Effector CD4-positive, alpha-beta T cell (primary cell): ENCODE measurements around the gene SEMA5A.

Experiments
- DNase-seq: peaks from one replicate; pipeline ENCODE4 v3.0.0-alpha.2; 2020

Gene SEMA5A

DNA sequence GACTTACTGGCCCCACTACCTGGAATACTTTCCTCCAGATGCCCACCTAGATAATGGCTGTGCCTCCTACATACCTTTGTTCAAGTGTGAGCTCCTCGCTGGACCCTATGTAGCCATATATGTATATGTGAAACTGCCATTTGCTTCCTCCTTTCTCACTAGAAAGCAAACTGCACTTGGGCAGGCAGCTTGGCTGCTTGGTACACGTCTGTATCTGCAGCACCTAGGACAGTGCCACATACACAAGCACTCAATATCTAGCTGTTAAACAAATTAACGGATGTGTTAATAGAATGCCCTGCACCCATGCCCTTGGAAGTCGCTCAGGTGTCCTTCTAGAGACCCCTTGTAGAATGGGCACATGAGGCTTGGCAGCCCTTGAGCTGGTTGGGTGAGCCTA lies 301.5 kb downstream of the SEMA5A start:
- no peak for DNase-seq

GRCh38 chr5:9241479-9242305 lies 304.2 kb downstream of the SEMA5A start:
- DNase-seq, result no peak

DNA sequence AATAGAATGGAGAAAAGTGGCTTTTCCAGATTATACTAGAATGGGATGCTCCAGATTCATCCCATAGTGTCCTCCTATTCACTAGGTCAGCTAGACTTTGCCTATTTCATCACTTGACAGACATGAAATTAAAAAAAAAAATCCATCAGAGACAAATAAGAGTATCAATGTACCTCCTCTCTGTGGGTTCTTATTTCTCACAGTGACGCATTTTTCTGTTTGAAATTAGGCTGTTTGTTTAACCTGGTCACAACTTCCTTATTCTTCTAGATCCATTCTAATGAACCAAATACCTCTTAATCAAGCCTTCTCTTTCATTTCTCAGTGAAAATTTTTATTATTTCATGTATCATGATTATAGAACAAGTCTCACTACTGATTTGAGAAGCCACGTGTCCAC lies 305.4 kb downstream of the SEMA5A start:
- no peak for DNase-seq

DNA sequence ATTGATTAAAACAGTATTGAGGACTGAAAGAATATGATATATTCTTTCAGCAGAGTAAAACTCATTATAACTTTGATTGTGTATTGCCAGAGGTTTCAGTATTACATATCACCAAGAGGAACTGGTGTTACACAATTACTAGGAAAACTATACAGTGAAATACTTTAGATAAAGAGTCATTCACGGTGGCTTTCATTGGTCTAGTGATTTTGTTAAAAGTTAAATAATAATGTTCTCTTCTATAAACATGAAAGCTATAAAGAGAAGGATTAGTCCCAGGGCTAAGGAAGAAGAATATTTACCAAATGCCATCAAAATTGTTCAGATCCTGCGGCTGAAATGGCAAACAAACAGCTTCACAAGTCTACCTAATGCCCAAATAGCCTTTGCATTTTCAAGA lies 306.2 kb downstream of the SEMA5A start:
- no peak for DNase-seq

GRCh38 chr5:9239071-9239470 lies 306.8 kb downstream of the SEMA5A start:
- no peak for DNase-seq

GRCh38 chr5:9233712-9234111 lies 312.2 kb downstream of the SEMA5A start:
- no peak for DNase-seq

- DNase-seq, result no peak
Measured at GRCh38 chr5:9233035-9233434, 312.8 kb downstream of the SEMA5A start.

- no peak for DNase-seq
Measured at GRCh38 chr5:9231842-9232241, 314.0 kb downstream of the SEMA5A start.

- no peak for DNase-seq
Measured at GRCh38 chr5:9230355-9230754, 315.5 kb downstream of the SEMA5A start.

DNA sequence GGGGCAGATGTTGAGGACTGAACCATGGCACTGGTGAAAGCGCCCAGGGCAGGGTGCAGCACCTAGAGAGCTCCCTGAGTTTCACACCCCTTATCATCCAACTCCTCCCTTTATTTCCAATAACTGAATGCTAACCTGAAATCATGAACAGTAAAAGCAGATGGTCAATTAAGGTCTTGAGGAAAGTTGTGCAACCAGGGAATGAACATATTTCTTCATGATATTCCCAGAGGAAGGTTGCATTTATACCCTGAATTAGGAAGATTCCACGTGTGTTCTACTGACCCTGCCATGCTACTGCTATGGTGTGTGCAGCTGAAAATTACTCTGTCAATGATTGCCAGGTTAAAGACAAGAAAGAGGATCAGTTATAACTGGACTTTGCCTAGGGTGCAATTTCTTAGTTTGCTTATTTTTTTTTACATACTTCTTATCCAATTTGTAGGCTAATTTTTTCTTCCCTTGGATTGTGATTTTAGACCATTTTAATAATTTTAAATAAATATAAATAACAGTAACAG lies 319.8 kb downstream of the SEMA5A start:
- DNase-seq, result no peak

DNA sequence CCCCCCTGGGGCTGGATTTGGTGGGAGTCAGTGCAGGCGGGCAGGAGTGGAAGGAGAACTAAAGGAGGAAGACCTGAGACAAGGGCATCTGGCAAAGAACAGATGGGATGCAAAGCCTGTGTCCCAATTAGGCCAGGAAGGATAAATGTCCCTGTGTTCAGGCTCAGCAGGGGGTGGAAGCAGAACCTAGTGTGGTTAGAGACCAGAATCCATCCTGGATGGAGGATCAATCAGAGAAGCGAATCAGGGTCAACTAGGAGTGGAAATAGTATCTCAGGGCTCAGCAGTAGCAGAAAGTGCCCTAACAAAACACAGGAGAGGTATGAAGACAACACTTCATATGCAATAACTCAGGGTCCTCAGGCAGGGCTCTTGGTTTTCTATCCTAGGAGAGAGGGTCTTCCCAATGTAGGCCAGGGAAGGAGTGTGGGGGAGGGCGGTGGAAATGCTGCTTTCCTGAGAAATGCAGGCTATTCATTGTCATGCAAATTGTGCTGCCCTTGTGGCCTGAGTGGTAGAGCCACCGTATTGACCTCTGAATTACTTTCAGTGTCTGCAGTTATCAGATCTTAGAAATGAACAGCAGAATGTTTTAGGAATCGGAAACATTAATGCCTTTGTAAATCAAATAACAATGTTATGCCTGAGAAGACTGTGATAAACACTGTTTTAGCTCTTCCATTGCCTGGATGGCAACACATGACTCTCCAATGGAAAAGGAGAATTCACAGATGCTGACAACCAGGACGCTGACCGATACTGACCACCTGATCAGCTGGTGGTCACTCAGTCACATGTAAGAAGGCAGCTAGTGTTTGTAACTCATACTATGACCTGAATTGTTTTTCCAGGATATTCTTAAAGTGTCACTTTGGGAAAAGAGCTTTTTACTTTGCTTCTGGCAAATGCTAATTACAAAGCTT lies 323.6 kb downstream of the SEMA5A start:
- no peak for DNase-seq

DNA sequence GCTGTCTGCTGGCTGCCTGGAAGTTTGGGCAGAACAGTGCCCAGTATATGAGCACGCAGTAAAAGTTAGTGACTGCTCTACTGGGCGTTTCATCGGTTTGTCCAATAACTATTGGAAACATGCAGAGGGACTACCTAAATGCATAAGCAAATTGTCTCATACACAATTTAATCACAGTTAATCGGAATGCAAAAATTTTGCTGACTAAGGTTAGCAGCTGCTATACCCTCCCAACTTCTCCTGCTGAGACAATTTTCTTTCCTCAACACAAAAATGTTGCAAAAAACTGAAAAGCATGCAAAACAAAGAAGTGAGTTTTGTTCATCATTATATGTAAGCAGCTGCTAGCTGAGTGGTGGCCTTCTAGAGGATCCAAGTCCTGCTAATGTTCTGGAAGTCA lies 327.5 kb downstream of the SEMA5A start:
- DNase-seq, result no peak

DNA sequence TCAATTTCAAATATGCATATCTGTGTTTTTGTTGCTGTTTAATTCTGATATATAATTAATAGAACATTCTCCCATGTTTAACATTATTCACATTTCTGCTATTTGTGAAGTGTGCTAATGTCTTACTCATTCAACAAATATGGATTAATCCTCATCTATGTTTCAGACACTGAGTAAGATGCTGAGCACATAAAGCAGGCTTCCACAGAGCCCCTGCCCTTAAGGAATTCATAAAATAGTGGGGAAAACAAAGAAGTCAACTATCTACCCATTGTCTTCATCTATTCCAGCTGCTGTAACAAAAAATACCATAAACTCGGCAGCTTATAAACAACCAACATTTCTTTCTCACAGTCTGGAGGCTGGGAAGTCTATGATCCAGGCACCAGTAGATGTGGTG lies 333.3 kb downstream of the SEMA5A start:
- DNase-seq, result no peak

DNA sequence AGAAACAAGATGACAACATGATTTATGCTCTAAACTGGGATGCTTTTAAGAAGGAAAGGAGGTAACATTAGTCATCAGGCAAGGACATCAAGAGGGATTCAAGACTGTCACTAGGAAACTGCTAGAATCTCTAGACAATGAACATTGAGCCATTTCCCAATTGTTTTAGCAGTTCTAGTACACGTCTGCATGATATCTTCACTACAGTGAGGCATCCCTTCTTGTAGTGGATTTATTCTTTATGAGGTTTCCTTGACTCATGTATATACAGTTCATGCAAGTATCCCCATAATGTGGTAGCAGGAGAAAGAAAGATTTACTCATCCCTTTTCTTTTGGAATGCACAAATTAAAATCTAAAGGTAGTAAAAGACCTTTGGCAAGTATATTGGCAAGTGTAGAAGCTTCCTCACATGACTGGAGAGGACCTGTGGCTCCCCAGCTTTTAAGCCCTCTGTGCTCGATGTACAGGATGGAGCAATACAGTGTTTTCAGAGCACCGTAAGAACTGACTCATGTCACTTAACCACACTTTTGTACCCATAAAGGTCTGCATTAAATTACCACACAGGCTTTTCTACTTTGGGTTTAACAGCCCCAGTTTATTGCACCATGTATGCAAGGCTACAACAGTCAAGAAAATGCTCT lies 335.9 kb downstream of the SEMA5A start:
- no peak for DNase-seq

DNA sequence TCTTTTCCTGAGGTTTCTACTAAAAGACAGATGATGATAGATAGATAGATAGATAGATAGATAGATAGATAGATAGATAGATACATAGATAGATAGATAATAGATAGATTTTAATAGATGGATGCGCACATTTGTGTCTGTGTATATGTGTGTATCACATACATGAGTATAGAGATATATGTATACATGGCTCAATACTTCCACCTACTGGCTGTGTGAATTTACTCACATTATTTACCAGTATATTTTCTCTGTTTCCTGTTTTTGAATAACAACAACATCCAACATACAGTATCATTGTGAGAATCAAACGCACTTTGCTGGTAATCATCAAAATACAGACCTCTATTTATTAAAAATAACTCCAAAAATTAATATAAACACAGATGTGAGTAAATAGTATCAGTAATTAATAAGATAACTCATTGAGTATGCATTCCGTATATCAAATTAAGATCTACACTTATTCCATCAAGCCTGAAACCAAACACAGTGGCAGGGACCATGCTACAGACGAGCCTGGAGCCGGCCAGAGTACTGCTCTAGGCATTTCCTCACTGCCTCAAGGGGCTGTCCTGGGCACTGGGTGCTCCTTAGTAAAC lies 338.0 kb downstream of the SEMA5A start:
- DNase-seq, result no peak

DNA sequence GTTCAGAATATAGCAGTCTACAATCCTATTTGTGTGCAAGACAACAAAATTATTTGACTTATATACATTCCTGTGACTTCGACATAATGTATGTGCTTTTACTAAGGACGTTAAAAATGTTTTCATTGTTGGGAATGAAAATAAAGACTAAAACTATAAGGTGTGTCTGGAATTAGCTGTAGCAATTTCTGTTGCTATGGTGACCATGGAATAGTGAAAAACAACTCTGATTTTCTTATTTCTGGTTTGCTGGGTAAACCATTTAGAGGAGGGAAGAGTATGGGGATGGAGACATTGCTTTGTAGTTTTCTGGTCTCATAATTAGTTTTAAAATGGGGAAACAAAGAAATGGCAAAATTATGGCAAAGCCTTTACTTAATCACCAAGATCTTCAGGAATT lies 343.2 kb downstream of the SEMA5A start:
- no peak for DNase-seq

GRCh38 chr5:9201761-9202160 lies 344.1 kb downstream of the SEMA5A start:
- DNase-seq, result no peak

GRCh38 chr5:9201011-9201410 lies 344.9 kb downstream of the SEMA5A start:
- DNase-seq, result no peak

GRCh38 chr5:9198394-9198793 lies 347.5 kb downstream of the SEMA5A start:
- DNase-seq, result no peak

DNA sequence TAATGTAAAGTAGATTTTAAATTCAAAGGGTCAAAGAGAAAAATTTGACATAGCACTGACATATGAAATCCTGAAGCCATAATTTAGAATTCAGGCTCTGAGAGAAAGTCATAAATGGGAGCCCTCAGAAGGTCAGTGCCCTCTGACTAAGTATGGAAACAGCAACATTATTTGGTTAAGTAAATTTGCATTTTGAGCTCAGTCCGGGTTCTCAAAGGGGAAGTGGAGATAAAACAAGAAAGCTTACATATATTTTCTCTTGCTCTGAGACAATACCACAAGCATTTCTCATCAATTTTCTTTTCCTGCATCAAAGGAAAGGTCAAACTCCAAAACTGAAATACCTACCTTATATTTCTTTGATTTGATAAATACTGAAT lies 348.0 kb downstream of the SEMA5A start:
- no peak for DNase-seq

GRCh38 chr5:9196403-9197227 lies 349.3 kb downstream of the SEMA5A start:
- no peak for DNase-seq

DNA sequence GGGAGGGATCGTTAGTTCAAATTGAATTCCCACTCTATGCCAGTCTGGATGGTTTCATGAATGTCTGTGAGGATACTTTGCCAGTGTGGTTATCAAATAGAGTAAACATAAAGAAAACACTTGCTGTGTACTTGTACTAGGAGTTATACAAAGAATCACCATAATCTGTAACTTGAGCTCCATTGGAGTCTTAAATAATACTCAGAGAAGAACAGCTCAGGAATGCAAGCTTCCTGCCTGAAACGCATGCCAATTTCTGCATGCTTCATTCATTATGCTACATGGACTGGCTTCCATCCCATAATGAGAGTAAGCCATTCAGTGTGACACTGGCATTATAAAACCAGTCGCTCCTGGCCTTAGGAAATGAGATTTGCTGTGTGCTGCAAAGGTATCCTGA lies 351.4 kb downstream of the SEMA5A start:
- no peak for DNase-seq
